SK-N-SH (cell line): ENCODE data around the gene MRPL58.

Experiments used
- CHD2 ChIP-seq: fragments of 150-350 bp; IDR thresholded peaks from 2 replicates; pipeline ENCODE4 v1.6.1; 2018; ENCODE audit warnings: low read length; ENCODE audit not compliant: partially characterized antibody
- CTCF ChIP-seq: fragments of 200-600 bp; sonication (generic); IDR thresholded peaks from 2 replicates; pipeline ENCODE4 v1.6.1; 2017; ENCODE audit warnings: antibody characterized with exemption, mild to moderate bottlenecking, moderate library complexity
- EP300 ChIP-seq, 2 experiments: IDR thresholded peaks; 2 replicates each; pipeline versions ENCODE4 v1.4.0 to v1.6.1; 2012; ENCODE audit warnings: borderline replicate concordance in 1 of 2, low read depth in 1 of 2, low read length in 1 of 2
- FOSL2 ChIP-seq: IDR thresholded peaks from 2 replicates; pipeline ENCODE4 v1.4.0; 2012; ENCODE audit warnings: low read depth, mild to moderate bottlenecking, moderate library complexity, borderline replicate concordance
- IRF3 ChIP-seq: fragments of 150-350 bp; IDR thresholded peaks from 2 replicates; pipeline ENCODE4 v1.6.1; 2016; ENCODE audit warnings: mild to moderate bottlenecking, low read depth, low read length
- PBX3 ChIP-seq: IDR thresholded peaks from 2 replicates; pipeline ENCODE4; 2012
- POLR2AphosphoS5 ChIP-seq: IDR thresholded peaks from 2 replicates; pipeline ENCODE4 v1.6.1; 2012; ENCODE audit warnings: low read depth, low read length
- REST ChIP-seq: IDR thresholded peaks from 2 replicates; pipeline ENCODE4 v1.6.1; 2012; ENCODE audit warnings: mild to moderate bottlenecking, low read depth, low read length, moderate library complexity
- TAF1 ChIP-seq: IDR thresholded peaks from 2 replicates; pipeline ENCODE4 v1.6.1; 2012; ENCODE audit warnings: low read depth, mild to moderate bottlenecking, low read length, moderate library complexity, borderline replicate concordance
- TCF12 ChIP-seq: IDR thresholded peaks from 2 replicates; pipeline ENCODE4 v1.4.0; 2012
- USF1 ChIP-seq: IDR thresholded peaks from 2 replicates; pipeline ENCODE4 v1.4.0; 2012; ENCODE audit warnings: low read depth, borderline replicate concordance

GRCh38 chr17:75032720-75033280 is 20.3 kb downstream of the MRPL58 start:
- no peak for TF ChIP-seq CHD2
- no peak for TF ChIP-seq TCF12
- no peak for TF ChIP-seq EP300 (IDR thresholded peaks at IDR 0.05; ENCODE audit: borderline replicate concordance in 1 of 2, low read depth in 1 of 2, low read length in 1 of 2)
- TF ChIP-seq CTCF, result no peak
- TF ChIP-seq USF1, result no peak
- TF ChIP-seq FOSL2, result no peak
- no peak for TF ChIP-seq IRF3
- no peak for TF ChIP-seq POLR2AphosphoS5
- TF ChIP-seq PBX3, result no peak
- no peak for TF ChIP-seq TAF1
- no peak for TF ChIP-seq REST
